GM12878 (cell line): Measurements from ENCODE around the gene ACSL1. TPM values are rescaled to one million over a fixed set of nuclear protein-coding genes. Genes with fewer than 3 reads are reported as not detected.

Source experiments
- CEBPB ChIP-seq, 2 experiments: fragments of 150-350 bp in 1 of 2; IDR thresholded peaks; 2 replicates each; pipeline ENCODE4 v1.6.1; 2012 to 2014; ENCODE audit warnings: low read depth in 2 of 2, low read length in 2 of 2, borderline replicate concordance in 1 of 2, inconsistent platforms in 1 of 2
- CREM ChIP-seq: IDR thresholded peaks from 2 replicates; pipeline ENCODE4 v1.6.1; 2014; ENCODE audit warnings: antibody characterized with exemption, low read depth
- EED ChIP-seq: sonication (generic); IDR thresholded peaks from 2 replicates; pipeline ENCODE4 v1.6.1; 2016; ENCODE audit warnings: antibody characterized with exemption, low read depth
- ETV6 ChIP-seq, 2 experiments: fragments of 450-650 bp in 1 of 2; IDR thresholded peaks in 1 of 2; conservative IDR thresholded peaks in 1 of 2; 2 replicates each; pipeline ENCODE4 v1.6.1; 2014; ENCODE audit warnings: antibody characterized with exemption in 1 of 2, borderline replicate concordance in 1 of 2, low read depth in 1 of 2, mild to moderate bottlenecking in 1 of 2, moderate library complexity in 1 of 2
- GATAD2B ChIP-seq: fragments of 450-650 bp; conservative IDR thresholded peaks from 2 replicates; pipeline ENCODE4 v1.6.1; 2017; ENCODE audit warnings: low read depth, mild to moderate bottlenecking, moderate library complexity
- IKZF2 ChIP-seq, 2 experiments: fragments of 450-650 bp; IDR thresholded peaks; 2 replicates each; pipeline ENCODE4 v1.6.1; 2017; ENCODE audit warnings: mild to moderate bottlenecking in 2 of 2, moderate library complexity in 2 of 2
- JUNB ChIP-seq: IDR thresholded peaks from 2 replicates; pipeline ENCODE4 v1.6.1; 2016; ENCODE audit warnings: antibody characterized with exemption, mild to moderate bottlenecking
- KDM1A ChIP-seq: fragments of 200-600 bp; sonication (generic); IDR thresholded peaks from 2 replicates; pipeline ENCODE4 v1.6.1; 2016; ENCODE audit warnings: borderline replicate concordance
- MTA2 ChIP-seq: fragments of 450-650 bp; IDR thresholded peaks from 2 replicates; pipeline ENCODE4 v1.6.1; 2016; ENCODE audit warnings: low read depth, mild to moderate bottlenecking, moderate library complexity
- NRF1 ChIP-seq: conservative IDR thresholded peaks from 2 replicates; pipeline ENCODE4 v1.6.1; 2011; ENCODE audit warnings: mild to moderate bottlenecking, low read depth, low read length, improper control_type of control experiment
- PRDM15 ChIP-seq: fragments of 450-650 bp; formaldehyde crosslinking; IDR thresholded peaks from 2 replicates; pipeline ENCODE4 v1.4.0; 2020; ENCODE audit warnings: mild to moderate bottlenecking, moderate library complexity
- RBBP5 ChIP-seq: fragments of 200-600 bp; sonication (generic); conservative IDR thresholded peaks from 2 replicates; pipeline ENCODE4 v1.6.1; 2016
- RELA ChIP-seq: fragments of 450-650 bp; IDR thresholded peaks from 2 replicates; pipeline ENCODE4 v1.8.0; 2014; ENCODE audit warnings: borderline replicate concordance; ENCODE audit not compliant: partially characterized antibody
- SREBF1 ChIP-seq: IDR thresholded peaks from 2 replicates; pipeline ENCODE4 v1.6.1; 2012; ENCODE audit warnings: mild to moderate bottlenecking, low read length
- TCF3 ChIP-seq: IDR thresholded peaks from 2 replicates; pipeline ENCODE4 v1.6.1; 2012; ENCODE audit warnings: low read depth, mild to moderate bottlenecking, low read length, borderline replicate concordance; ENCODE audit not compliant: insufficient read depth
- ZNF622 ChIP-seq: fragments of 450-650 bp; IDR thresholded peaks from 2 replicates; pipeline ENCODE4 v1.6.1; 2017; ENCODE audit warnings: mild to moderate bottlenecking, inconsistent platforms
- polyA plus RNA-seq, 11 experiments: library from polyadenylated mRNA; depleted of rRNA in 4 of 11; unstranded in 6 of 11; stranded (reverse) in 5 of 11; fragments of >200 nt; fragmentation: Nextera tagmentation in 4 of 11; fragmentation: Illumina TruSeq in 1 of 11; extraction: Ambion mirVana in 4 of 11; extraction: Trizol in 1 of 11; gene quantifications; 1 replicate in 1 of 11; 2 replicates in 10 of 11; pipeline versions ENCODE4 v1.2.1 to v1.2.3, GENCODE V29; 2011 to 2016; ENCODE audit warnings: inconsistent platforms in 2 of 11, missing spikeins in 2 of 11, low read depth in 1 of 11
- total RNA-seq, 4 experiments: library from RNA; depleted of rRNA in 3 of 4; stranded (reverse); fragments of >200 nt in 3 of 4; fragmentation: Illumina TruSeq in 1 of 4; extraction: Trizol in 1 of 4; gene quantifications; 2 replicates each; pipeline versions ENCODE4 v1.2.1 to v1.2.3, GENCODE V29; 2013 to 2021
- TF ChIP-seq, protein P1 (sequence below): IDR thresholded peaks from 2 replicates; pipeline ENCODE4 v1.6.1; 2012; ENCODE audit warnings: low read length, inconsistent platforms
- TF ChIP-seq, protein P2 (sequence below): fragments of 450-650 bp; IDR thresholded peaks from 2 replicates; pipeline ENCODE4 v1.6.1; 2017; ENCODE audit warnings: mild to moderate bottlenecking, low read depth, inconsistent platforms; ENCODE audit not compliant: poor library complexity, severe bottlenecking
- TF ChIP-seq, protein P3 (sequence below): fragments of 450-650 bp; formaldehyde crosslinking; IDR thresholded peaks from 2 replicates; pipeline ENCODE4 v1.4.0; 2022; ENCODE audit warnings: mild to moderate bottlenecking, moderate library complexity

Gene ACSL1
- total and polyA plus RNA-seq, 10 of the 15 experiments (the other 5 are each of a cell fraction or from before 2014, with no cell fraction given), result 30.7 to 68.1 (median 58.7) TPM

- TF ChIP-seq, protein P1, sequence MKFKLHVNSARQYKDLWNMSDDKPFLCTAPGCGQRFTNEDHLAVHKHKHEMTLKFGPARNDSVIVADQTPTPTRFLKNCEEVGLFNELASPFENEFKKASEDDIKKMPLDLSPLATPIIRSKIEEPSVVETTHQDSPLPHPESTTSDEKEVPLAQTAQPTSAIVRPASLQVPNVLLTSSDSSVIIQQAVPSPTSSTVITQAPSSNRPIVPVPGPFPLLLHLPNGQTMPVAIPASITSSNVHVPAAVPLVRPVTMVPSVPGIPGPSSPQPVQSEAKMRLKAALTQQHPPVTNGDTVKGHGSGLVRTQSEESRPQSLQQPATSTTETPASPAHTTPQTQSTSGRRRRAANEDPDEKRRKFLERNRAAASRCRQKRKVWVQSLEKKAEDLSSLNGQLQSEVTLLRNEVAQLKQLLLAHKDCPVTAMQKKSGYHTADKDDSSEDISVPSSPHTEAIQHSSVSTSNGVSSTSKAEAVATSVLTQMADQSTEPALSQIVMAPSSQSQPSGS, result no peak; the same call in none of the 2 replicates
- no peak for TF ChIP-seq CEBPB (IDR thresholded peaks at IDR 0.05; ENCODE audit: borderline replicate concordance in 1 of 2, low read depth in 2 of 2, low read length in 2 of 2)
- peak; percentile 74; the same call in 1 of the 2 replicates for TF ChIP-seq RBBP5
- peak; percentile 85 for TF ChIP-seq GATAD2B
- TF ChIP-seq KDM1A, result no peak
- TF ChIP-seq NRF1, result peak; percentile 39
- TF ChIP-seq ETV6 (conservative IDR thresholded peaks at IDR 0.05 in 1 of 2, IDR thresholded peaks at IDR 0.05 in 1 of 2; ENCODE audit: borderline replicate concordance in 1 of 2, low read depth in 1 of 2), result peak in 1 of 2 experiments; percentile 64; a peak in 2 of 4 replicates
- TF ChIP-seq JUNB, result peak; percentile 76
- TF ChIP-seq TCF3, result peak; percentile 87; the same call in 1 of the 2 replicates
- TF ChIP-seq, protein P2, sequence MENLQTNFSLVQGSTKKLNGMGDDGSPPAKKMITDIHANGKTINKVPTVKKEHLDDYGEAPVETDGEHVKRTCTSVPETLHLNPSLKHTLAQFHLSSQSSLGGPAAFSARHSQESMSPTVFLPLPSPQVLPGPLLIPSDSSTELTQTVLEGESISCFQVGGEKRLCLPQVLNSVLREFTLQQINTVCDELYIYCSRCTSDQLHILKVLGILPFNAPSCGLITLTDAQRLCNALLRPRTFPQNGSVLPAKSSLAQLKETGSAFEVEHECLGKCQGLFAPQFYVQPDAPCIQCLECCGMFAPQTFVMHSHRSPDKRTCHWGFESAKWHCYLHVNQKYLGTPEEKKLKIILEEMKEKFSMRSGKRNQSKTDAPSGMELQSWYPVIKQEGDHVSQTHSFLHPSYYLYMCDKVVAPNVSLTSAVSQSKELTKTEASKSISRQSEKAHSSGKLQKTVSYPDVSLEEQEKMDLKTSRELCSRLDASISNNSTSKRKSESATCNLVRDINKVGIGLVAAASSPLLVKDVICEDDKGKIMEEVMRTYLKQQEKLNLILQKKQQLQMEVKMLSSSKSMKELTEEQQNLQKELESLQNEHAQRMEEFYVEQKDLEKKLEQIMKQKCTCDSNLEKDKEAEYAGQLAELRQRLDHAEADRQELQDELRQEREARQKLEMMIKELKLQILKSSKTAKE, result peak; percentile 96
- TF ChIP-seq CREM, result peak; percentile 50
- TF ChIP-seq ZNF622, result no peak
- peak; percentile 73 to 76 for TF ChIP-seq IKZF2 (IDR thresholded peaks at IDR 0.05)
- no peak for TF ChIP-seq RELA
- TF ChIP-seq EED, result peak; percentile 57
- no peak for TF ChIP-seq SREBF1
- no peak for TF ChIP-seq PRDM15 (CRISPR knock-in tag)
- TF ChIP-seq MTA2, result peak; percentile 86
- TF ChIP-seq, protein P3, sequence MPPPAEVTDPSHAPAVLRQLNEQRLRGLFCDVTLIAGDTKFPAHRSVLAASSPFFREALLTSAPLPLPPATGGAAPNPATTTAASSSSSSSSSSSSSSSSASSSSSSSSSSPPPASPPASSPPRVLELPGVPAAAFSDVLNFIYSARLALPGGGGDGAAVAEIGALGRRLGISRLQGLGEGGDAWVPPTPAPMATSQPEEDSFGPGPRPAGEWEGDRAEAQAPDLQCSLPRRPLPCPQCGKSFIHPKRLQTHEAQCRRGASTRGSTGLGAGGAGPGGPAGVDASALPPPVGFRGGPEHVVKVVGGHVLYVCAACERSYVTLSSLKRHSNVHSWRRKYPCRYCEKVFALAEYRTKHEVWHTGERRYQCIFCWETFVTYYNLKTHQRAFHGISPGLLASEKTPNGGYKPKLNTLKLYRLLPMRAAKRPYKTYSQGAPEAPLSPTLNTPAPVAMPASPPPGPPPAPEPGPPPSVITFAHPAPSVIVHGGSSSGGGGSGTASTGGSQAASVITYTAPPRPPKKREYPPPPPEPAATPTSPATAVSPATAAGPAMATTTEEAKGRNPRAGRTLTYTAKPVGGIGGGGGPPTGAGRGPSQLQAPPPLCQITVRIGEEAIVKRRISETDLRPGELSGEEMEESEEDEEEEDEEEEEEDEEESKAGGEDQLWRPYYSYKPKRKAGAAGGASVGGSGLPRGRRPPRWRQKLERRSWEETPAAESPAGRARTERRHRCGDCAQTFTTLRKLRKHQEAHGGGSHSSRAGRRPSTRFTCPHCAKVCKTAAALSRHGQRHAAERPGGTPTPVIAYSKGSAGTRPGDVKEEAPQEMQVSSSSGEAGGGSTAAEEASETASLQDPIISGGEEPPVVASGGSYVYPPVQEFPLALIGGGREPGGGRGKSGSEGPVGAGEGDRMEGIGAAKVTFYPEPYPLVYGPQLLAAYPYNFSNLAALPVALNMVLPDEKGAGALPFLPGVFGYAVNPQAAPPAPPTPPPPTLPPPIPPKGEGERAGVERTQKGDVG (CRISPR knock-in tag), result no peak
Measured at GRCh38 chr4:184815046-184815877, 10.5 kb downstream of the ACSL1 start (continued).
